ENCODE results near the gene MEN1.

Gene MEN1

DNA sequence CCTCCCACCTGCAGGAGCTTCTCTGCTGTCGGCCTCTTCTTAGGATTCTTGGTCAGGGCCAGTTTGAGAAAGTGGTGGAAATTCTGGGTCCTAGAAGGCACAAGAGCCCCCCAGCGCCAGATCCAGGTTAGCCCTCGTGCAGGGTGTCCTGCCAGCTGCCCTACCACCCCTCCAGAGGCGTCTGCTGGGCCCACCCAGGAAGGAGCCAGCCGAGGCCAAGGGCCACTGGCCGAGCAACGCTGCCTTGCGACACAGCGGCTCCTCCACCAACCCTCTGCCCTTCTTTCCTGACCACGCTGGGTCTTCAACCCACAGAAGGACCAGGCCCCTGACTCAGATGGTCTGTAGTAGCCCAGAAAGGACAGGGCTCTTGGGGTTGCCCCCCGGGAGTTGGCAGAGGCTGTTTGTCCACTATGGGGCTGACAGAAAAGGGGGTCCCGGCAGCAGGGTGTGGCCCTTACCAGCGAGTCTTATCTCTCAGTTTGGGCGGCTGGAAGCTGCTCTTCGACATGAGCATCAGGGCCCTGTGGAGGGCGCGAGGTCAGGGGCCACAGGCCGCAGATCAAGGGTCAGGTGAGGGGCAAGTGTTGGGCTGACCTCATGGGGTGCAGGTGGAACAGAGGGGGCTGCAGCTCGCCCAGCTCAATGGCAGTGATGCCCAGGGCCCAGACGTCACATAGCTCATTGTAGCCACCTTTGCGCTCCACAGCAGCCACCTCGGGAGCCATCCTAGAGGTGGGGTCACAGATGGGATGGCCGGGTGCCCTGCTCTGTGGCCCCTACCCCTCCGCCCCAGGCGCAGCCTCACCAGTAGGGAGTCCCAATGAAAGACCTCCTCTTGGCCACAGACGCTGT lies 9.8 kb downstream of the MEN1 start:
- DNase-seq, result no peak

DNA sequence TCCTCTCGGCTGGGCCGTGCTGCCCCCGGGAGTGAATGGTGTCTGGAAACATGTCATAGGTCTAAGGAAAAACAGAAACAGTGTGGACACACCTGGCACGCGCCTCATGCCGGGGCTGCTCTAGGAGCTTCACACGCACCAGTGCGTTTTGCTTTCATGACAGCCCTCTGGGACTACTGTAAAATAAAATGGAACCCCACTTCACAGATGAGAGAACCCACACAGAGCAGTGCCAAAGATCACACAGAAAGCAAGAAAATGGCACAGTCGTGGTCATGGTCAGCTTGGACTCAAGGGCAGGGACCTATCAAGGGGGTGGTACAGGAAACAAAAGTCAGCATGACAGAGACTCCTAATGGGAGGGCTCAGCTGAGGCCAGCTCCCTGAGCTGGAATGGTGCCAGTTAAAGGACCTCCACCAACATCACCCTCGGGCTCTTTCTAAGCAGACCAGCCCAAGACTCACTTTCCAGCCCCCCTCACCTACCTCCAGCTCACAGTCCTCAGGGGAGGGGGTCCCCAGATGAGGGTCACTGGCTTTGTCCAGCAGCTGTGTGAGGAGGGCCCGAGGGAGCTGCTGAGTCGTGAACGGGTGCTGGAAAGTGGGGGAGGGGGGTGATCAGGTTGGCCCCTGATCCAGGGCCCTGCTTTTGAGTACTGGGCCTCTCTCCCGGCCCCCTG lies 10.6 kb downstream of the MEN1 start:
- DNase-seq, result no peak

- no peak for DNase-seq
These were observed 11.1 kb downstream of the MEN1 start for GRCh38 chr11:64799256-64799622.

GRCh38 chr11:64796757-64797541 lies 13.4 kb downstream of the MEN1 start:
- no peak for DNase-seq

GRCh38 chr11:64796047-64796756 lies 14.1 kb downstream of the MEN1 start:
- no peak for DNase-seq

GRCh38 chr11:64794526-64794925 lies 15.8 kb downstream of the MEN1 start:
- DNase-seq, result no peak

DNA sequence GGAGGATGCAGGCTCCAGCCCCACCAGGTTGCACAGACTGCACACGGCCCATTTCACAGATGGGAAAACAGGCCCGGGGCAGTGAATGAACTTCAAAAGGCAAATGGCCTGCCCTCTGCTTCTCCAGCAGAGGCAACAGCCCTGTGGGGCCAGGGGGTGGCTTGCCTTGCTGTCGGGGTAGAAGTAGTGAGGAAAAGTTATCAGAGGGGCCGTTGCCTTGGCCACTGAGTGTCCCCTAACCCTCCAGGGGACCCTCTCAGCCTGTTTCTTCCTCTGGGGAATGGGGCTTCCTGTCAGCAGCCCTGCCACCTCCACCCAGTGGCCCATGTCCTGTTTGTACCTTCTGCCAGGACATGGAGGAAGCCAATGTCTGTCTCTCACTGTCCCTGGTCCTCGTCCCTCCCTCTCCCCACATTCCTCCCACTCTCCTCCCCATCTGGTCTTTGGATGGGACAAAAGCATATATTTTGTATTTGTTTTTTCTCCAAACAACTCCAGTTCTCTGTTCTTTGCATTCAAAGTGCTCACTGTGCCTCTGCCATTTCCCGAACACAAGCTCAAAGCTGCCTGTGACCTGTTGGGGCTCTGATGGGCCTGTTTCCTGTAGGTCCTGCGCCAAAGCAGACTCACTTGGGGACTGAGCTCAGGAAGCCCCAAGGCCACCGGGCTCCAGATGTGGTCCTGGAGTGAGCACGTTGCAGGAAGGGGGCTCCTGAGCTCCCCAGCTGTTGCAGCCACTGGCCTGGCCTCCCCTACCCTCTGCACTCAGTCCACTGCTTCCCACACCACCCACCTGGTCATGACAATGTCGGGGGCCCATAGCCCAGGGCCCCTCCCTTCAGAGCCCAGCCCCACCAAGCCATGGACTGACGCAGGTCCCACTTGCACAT lies 16.8 kb downstream of the MEN1 start:
- DNase-seq, result no peak

DNA sequence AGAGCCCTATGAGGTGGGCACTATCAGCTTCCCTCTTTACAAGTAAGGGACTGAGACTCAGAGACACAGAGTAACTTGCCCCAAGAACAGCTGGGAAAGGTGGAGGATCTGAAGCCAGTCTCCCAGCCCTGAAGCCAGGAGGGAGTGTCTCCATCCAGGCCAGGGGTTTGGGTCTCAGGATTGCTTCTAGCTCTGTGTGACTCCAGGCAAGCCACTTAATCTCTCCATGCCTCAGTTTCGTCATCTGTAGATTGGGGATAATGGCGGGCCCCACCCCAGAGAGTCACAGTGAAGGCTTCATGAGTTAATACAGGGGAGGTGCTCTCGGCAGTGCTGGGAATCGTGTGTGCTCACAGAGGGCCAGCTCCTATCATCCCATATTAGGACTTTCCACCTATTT lies 17.9 kb downstream of the MEN1 start:
- no peak for DNase-seq

DNA sequence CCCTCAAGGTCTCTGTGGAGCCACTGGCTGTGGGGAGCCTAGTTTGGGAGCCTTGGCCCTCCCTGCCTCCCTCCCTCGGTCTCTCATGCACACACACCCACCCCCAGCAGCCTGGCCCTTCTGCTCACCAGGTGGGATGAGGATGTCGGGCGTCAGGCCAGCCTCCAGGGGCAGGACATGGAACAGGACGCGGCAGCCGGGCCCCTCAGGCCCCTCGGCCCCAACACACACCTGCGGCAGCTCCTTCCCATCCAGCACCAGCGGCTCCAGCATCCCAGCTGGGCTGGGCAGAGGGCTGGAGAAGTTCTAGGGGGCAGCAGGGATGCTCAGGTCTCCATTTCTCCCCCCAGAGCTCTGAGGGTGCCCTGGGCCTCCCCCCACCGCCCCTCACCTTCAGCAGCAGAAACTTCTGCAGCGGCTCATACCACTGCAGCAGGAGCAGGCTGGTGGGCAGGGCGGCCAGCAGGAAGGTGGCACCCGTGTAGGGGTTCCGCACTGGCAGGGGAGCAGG lies 18.5 kb downstream of the MEN1 start:
- DNase-seq, result no peak

- no peak for DNase-seq
These were observed 19.9 kb downstream of the MEN1 start for GRCh38 chr11:64790205-64791095.

- DNase-seq, result no peak
These were observed 20.8 kb downstream of the MEN1 start for GRCh38 chr11:64789331-64790204.

DNA sequence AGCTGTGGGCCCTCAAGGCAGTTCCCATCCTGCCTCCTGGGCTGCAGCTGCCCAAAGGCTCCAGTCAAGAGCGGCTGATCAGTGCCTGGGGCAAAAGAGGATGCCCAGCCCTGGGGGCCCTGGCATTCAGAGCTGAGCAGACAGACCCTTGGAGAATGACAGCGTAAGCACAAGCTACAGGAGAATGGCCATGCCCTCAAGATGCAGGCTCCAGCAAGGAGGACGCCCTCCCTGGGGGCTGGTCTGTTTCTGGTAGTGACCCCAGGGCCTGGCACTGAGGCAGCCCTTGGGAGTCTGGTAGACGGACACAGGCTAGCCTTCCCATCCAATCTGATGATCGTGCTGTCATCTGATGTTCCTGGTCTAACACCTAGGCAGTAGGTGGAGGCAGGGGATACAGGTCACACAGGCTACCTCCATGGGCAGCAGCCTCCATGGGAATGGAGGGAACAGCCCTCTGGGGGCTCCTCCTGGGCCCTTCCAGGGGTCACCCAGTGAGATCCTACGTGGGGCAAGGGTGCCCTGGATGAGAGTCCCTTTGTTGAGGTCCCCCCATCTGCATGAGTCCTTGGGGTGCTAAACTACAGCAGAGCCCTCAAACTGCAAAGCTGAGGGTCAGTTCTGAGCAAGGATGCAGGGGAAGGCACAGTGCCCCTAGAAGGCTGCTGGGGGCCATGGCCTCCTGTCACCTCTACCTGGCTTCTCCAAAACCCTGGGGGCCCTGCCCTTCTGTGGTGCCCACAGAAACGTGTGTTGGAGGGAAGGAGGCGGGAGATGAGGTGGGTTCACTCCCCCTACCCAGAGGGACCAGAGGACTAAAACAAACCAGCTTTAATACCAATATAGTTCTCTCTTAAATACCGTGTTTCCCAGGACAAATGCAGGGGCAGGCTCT lies 21.8 kb downstream of the MEN1 start:
- DNase-seq, result no peak

DNA sequence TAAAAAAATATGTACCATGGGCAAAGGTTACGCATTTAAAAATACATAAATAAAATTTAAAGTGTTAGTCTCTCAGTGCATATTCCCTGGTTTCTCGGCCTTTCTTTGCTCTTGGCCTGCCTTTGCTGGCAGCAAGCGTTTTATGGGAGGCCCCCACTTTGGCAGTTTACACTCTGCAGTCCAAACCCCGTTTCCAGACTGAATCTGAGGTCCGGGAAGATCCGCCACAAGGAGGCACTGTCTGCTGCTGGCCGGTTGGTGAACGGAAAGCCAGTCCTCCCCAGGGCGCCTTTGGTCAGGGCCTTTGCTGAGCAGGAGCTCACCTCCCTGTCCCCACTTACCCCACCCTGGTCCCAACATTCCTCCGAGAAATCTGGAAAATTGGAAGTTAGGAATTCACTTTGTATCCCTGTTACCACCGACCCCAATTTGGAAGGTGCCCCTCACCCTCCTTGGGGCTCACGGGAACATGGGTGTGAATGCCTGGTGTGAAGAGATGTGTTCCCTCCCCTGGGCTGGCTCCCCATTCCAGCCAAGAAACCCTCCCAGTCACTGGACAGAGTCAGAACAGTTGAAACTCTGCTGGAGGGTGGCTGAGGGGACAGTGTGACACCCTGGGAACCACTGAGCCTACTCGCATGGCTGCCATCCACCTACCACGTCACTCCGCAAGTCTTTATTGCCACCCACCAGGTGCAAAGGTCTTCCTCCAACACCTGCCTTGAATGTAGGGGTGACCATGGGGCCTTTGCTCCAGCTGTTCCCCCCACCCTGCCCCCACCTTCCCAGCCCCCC lies 22.6 kb downstream of the MEN1 start:
- peak in 1 of 2 experiments; percentile 36 for DNase-seq

DNA sequence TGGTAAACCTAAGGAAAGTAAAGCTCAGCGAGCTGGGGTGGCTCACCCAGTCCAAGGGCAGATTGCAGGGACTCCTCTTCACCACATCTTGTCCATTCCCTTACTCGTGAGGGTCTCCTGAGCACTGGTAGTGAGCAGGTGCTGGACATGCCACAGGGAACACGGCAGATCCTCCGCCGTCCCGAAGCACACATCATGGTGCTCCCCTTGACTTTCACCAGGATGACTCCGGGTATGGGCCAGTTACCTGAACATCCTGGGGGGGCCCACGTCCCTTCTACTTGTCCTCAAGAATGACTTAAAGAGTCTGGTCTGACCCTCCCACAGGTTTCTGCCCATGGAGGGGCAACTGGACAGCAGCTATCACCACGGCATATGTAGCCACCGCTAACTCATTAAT lies 24.0 kb downstream of the MEN1 start:
- no peak for DNase-seq

DNA sequence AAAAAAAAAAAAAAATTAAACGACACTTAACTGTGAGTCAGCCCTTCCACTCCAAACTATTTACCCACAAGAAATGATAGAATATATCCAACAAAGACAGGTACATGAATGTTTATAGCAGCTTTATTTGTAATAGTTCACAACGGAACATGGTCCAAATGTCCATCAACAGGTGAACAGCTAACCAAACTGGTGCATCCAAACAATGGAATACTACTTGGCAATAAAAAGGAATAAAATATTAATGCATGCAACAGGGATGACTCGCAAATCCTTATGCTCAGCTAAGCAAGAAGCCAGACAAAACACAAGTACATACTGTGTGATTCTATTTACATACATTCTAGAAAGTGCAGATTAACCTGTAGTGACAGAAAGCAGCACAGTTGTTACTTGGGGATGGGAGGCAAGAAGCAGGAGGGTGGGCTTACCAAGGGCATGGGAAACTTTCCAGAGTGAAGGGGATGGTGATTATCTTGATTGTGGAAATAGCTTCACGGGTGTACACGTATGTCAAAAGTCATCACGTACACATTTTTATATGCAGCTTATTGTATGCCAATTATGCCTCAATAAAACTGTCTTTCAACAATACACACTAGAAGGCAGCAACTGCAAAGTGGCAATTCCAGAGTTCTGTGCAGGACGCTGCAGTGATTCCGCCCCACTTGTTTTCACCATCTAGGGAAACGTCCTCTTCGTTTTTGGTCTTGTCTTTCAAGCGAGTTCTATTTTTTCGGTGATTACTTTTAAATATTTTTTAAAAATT lies 25.4 kb downstream of the MEN1 start:
- DNase-seq, result no peak

GRCh38 chr11:64778473-64779298 lies 31.7 kb downstream of the MEN1 start, which contains the start of gene SF1:
Gene SF1 (minus strand): TSS chr11:64778542. CDS start chr11:64778392, 150 bp downstream.
- DNase-seq, result peak; percentile 100

Measured in NCI-H524 (cell line).